WERI-Rb-1 (cell line): Measurements from ENCODE around the gene C5.

Experiments
- DNase-seq: peaks from one replicate; pipeline ENCODE4 v3.0.0-alpha.2; 2020
- H3K27ac ChIP-seq: fragments of 250-450 bp; sonication (Bioruptor Pico); 2 replicates; pipeline ENCODE4 v1.5.1; 2020; ENCODE audit warnings: mild to moderate bottlenecking, moderate library complexity
- H3K27me3 ChIP-seq: fragments of 250-450 bp; sonication (Bioruptor Pico); 2 replicates; pipeline ENCODE4 v1.5.1; 2021; ENCODE audit warnings: mild to moderate bottlenecking, low read depth, moderate library complexity; ENCODE audit not compliant: insufficient read depth, severe bottlenecking
- H3K36me3 ChIP-seq: fragments of 250-450 bp; sonication (Bioruptor Pico); 2 replicates; pipeline ENCODE4 v1.5.1; 2020; ENCODE audit warnings: mild to moderate bottlenecking, moderate library complexity
- H3K4me3 ChIP-seq: 2 replicates; pipeline ENCODE4 v1.5.1; 2011; ENCODE audit warnings: low read depth, mild to moderate bottlenecking, control low read depth, low read length
- H3K9me3 ChIP-seq: fragments of 250-450 bp; sonication (Bioruptor Pico); 2 replicates; pipeline ENCODE4 v1.5.1; 2021; ENCODE audit warnings: mild to moderate bottlenecking, moderate library complexity; ENCODE audit not compliant: severe bottlenecking
- TF ChIP-seq, protein P1 (sequence below): IDR thresholded peaks from 2 replicates; pipeline ENCODE4 v1.5.1; 2011; ENCODE audit warnings: low read depth, mild to moderate bottlenecking, control low read depth, inconsistent platforms, low read length

Gene C5

DNA sequence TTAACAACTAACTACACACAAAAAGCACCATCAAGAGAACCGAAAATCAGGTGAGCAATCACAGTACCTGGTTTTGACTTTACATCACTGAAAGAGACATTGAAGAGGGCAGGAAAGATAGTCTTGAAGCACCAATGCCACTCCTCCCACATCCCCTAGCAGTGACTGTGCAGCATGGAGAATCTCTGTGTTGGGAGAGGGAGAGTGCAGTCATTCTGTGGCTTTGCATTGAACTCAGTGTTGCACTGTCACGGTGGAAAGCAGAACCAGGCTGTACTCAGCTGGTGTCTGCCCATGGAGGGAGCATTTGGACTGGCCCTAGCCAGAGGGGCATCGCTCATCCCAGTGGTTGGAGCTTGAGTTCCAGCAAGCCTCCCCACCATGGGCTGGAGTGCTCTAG, 40.4 kb downstream of the C5 start:
- DNase-seq, result no peak
- no peaks in the 10 kb centered on the region for H3K36me3 ChIP-seq
- H3K4me3 ChIP-seq, result no peak overlapping the region
- TF ChIP-seq, protein P1, sequence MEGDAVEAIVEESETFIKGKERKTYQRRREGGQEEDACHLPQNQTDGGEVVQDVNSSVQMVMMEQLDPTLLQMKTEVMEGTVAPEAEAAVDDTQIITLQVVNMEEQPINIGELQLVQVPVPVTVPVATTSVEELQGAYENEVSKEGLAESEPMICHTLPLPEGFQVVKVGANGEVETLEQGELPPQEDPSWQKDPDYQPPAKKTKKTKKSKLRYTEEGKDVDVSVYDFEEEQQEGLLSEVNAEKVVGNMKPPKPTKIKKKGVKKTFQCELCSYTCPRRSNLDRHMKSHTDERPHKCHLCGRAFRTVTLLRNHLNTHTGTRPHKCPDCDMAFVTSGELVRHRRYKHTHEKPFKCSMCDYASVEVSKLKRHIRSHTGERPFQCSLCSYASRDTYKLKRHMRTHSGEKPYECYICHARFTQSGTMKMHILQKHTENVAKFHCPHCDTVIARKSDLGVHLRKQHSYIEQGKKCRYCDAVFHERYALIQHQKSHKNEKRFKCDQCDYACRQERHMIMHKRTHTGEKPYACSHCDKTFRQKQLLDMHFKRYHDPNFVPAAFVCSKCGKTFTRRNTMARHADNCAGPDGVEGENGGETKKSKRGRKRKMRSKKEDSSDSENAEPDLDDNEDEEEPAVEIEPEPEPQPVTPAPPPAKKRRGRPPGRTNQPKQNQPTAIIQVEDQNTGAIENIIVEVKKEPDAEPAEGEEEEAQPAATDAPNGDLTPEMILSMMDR, result no peak
- H3K9me3 ChIP-seq, result no peaks in the 10 kb centered on the region
- no peaks in the 10 kb centered on the region for H3K27me3 ChIP-seq
- no peak overlapping the region for H3K27ac ChIP-seq

DNA sequence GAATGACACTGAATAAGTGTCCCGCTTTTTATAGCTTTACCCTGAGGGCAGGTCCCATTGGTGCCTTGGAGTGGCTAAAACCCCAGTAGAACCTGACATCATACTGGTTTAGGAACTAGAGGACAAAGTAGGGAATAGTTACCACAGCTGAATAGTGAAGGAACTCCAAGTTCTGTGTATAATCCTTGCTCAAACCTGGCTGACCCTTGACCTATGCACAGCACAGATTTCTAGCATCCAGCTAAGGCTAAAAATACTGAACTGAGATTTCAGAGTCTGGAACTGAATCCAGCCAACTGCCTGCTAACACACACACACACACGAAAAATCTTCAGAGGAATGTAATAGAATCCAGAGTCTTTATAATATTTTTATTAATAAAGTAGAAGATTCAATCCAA, 50.8 kb downstream of the C5 start:
- H3K27ac ChIP-seq, result no peak overlapping the region
- no peaks in the 10 kb centered on the region for H3K36me3 ChIP-seq
- DNase-seq, result no peak
- no peak overlapping the region for H3K4me3 ChIP-seq
- H3K9me3 ChIP-seq, result no peaks in the 10 kb centered on the region
- TF ChIP-seq, protein P1, result no peak
- H3K27me3 ChIP-seq, result no peaks in the 10 kb centered on the region

- TF ChIP-seq, protein P1, result no peak
- no peak for DNase-seq
- Histone ChIP-seq H3K9me3 (no peaks in the 10 kb centered on the region), H3K4me3 (no peak overlapping the region), H3K36me3 (no peaks in the 10 kb centered on the region), H3K27me3 (no peaks in the 10 kb centered on the region), H3K27ac (no peak overlapping the region)
Measured at GRCh38 chr9:120998111-120998510, 52.0 kb downstream of the C5 start.

GRCh38 chr9:120997502-120997901, 52.6 kb downstream of the C5 start:
- no peak overlapping the region for H3K4me3 ChIP-seq
- no peaks in the 10 kb centered on the region for H3K9me3 ChIP-seq
- no peak for DNase-seq
- no peaks in the 10 kb centered on the region for H3K27me3 ChIP-seq
- TF ChIP-seq, protein P1, result no peak
- H3K36me3 ChIP-seq, result no peaks in the 10 kb centered on the region
- H3K27ac ChIP-seq, result no peak overlapping the region

GRCh38 chr9:120996409-120996808, 53.7 kb downstream of the C5 start:
- H3K27me3 ChIP-seq, result no peaks in the 10 kb centered on the region
- no peak overlapping the region for H3K27ac ChIP-seq
- H3K4me3 ChIP-seq, result no peak overlapping the region
- DNase-seq, result no peak
- TF ChIP-seq, protein P1, result no peak
- no peaks in the 10 kb centered on the region for H3K9me3 ChIP-seq
- no peaks in the 10 kb centered on the region for H3K36me3 ChIP-seq

- TF ChIP-seq, protein P1, result no peak
- Histone ChIP-seq H3K27me3 (no peaks in the 10 kb centered on the region), H3K4me3 (no peak overlapping the region), H3K9me3 (no peaks in the 10 kb centered on the region), H3K36me3 (no peaks in the 10 kb centered on the region), H3K27ac (no peak overlapping the region)
- no peak for DNase-seq
Measured at GRCh38 chr9:120989065-120989464, 61.0 kb downstream of the C5 start.
